ENCODE measurements around the gene CAD. TPM values are rescaled to one million over a fixed set of nuclear protein-coding genes. Genes with fewer than 3 reads are reported as not detected.
"Not testable (repeated sequence)": the region's sequence is repeated elsewhere in the genome, so short reads cannot be mapped to it uniquely, and the experiment has no call there.

The CAD gene
- total RNA-seq, 1 donor from 2014 or later, result 27.1 TPM

DNA sequence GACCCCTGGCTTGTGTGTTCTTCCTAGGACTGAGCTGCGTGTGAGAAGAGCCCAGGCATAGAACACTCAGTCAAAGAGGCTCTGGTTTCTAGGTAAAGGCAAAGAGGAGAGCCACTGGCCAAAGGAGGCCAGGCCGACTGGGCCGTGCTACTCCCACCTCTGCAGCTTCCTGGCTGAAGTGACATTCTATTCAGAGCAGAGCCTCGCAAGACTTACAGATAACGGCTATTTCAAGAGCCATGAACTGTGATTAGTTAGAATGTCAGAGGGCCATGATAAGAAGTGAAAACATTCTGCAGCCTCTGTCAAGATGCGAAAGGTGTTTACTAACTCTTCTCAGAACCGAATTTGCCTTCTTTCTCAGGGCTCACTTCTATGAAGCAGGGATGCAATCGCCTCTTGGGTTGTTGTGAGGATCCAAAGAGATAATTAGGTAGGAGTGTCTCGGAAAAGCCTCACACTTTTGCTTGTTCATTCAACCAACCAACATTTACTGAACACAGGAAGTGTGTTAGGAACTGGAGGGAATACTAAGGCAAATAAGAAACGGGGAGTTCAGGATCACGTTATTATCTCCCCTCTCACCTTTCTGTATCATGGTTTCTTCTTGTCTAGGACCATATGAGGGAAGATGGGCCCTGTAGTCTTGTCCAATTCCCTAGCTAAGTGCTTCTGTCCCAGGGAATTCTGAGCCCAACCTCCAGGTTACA is 54.6 kb downstream of the CAD start:
- TF ChIP-seq, protein P1, sequence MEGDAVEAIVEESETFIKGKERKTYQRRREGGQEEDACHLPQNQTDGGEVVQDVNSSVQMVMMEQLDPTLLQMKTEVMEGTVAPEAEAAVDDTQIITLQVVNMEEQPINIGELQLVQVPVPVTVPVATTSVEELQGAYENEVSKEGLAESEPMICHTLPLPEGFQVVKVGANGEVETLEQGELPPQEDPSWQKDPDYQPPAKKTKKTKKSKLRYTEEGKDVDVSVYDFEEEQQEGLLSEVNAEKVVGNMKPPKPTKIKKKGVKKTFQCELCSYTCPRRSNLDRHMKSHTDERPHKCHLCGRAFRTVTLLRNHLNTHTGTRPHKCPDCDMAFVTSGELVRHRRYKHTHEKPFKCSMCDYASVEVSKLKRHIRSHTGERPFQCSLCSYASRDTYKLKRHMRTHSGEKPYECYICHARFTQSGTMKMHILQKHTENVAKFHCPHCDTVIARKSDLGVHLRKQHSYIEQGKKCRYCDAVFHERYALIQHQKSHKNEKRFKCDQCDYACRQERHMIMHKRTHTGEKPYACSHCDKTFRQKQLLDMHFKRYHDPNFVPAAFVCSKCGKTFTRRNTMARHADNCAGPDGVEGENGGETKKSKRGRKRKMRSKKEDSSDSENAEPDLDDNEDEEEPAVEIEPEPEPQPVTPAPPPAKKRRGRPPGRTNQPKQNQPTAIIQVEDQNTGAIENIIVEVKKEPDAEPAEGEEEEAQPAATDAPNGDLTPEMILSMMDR (IDR thresholded peaks at IDR 0.05), result no peak
- intact Hi-C loops (cut with DNase I), result no loop called here
- no peak for DNase-seq
- Histone ChIP-seq H3K4me1 (no peaks in the 10 kb centered on the region), H3K4me3 (no peak overlapping the region), H3K27me3 (peaks cover 28% of the 10 kb centered on the region), H3K9me3 (no peaks in the 10 kb centered on the region), H3K36me3 (no peaks in the 10 kb centered on the region), H3K27ac (no peak overlapping the region)
- no peak for ATAC-seq

GRCh38 chr2:27272537-27273522 is 55.7 kb downstream of the CAD start:
- H3K9me3 ChIP-seq; H3K27ac ChIP-seq; H3K4me3 ChIP-seq; H3K4me1 ChIP-seq; intact Hi-C loops (cut with DNase I); DNase-seq; H3K36me3 ChIP-seq: not testable (repeated sequence)
- peaks cover 19% of the 10 kb centered on the region for H3K27me3 ChIP-seq
- peak; percentile 48 for ATAC-seq

GRCh38 chr2:27275211-27276150 is 58.3 kb downstream of the CAD start, which contains the start of gene DNAJC5G:
Gene DNAJC5G, plus strand, starts transcription at chr2:27275433. Its CDS starts 1,296 bp downstream, at chr2:27276729.
- Histone ChIP-seq H3K27me3 (peaks cover 3% of the 10 kb centered on the region), H3K27ac (no peak within 1 kb of the TSS), H3K9me3 (no peaks in the 10 kb centered on the region), H3K36me3 (no peaks in the 10 kb centered on the region), H3K4me1 (no peaks in the 10 kb centered on the region), H3K4me3 (no peak within 1 kb of the TSS)
- TF ChIP-seq, protein P1 (IDR thresholded peaks at IDR 0.05), result no peak
- DNase-seq, result no peak
- ATAC-seq, result peak; percentile 74
- intact Hi-C loops (cut with DNase I), result no loop called here

- intact Hi-C loops (cut with DNase I), result no loop called here
- Histone ChIP-seq H3K4me1 (no peaks in the 10 kb centered on the region), H3K27ac (no peak overlapping the region), H3K4me3 (no peak overlapping the region), H3K9me3 (no peaks in the 10 kb centered on the region), H3K27me3 (peaks cover 5% of the 10 kb centered on the region), H3K36me3 (no peaks in the 10 kb centered on the region)
- ATAC-seq (no peak), DNase-seq (no peak)
- TF ChIP-seq, protein P1 (IDR thresholded peaks at IDR 0.05), result no peak
These were observed 60.8 kb downstream of the CAD start for GRCh38 chr2:27278010-27278409.

DNA sequence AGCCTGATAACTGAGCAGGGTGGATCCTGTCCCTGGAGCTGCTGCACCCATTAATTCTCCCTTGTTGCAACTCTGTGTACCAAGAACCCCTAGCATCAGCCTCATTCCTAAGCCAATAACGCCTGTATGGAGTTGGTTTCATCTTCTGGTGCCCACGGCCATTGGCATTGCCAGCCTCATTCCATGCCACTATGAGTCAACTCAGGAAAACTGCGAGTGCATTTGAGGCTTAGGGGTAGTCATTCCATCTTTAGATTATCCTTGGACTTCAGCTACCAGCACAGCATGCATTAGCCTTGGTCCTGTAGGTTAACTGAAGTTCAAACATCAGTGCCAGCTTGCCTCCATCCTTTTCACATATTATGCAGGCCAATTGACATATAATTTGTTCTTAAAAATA is 63.7 kb downstream of the CAD start:
- intact Hi-C loops (cut with DNase I), result no loop called here
- Histone ChIP-seq H3K36me3 (no peaks in the 10 kb centered on the region), H3K4me3 (no peak overlapping the region), H3K9me3 (no peaks in the 10 kb centered on the region), H3K27me3 (peaks cover 5% of the 10 kb centered on the region), H3K4me1 (no peaks in the 10 kb centered on the region), H3K27ac (no peak overlapping the region)
- DNase-seq (no peak), ATAC-seq (no peak)
- TF ChIP-seq, protein P1 (IDR thresholded peaks at IDR 0.05), result no peak
